ENCODE results near the gene ASAP3. TPM values are rescaled to one million over a fixed set of nuclear protein-coding genes. Genes with fewer than 3 reads are reported as not detected.

Gene ASAP3
- total and polyA plus RNA-seq, 9 of the 15 experiments (the other 6 are each of a cell fraction or from before 2014, with no cell fraction given) = 1.7 to 31.2 (median 17.4) TPM

- FAIRE-seq (no peak), DNase-seq (ENCODE audit: extremely low read depth in 1 of 4, low spot score in 3 of 4) (no peak), ATAC-seq (no peak)
- H3K9ac ChIP-seq (ENCODE audit: insufficient read depth in 1 of 2, low read depth in 2 of 2, low read length in 2 of 2) = no peak overlapping the region
- CTCF ChIA-PET (ENCODE audit: low intra/inter-chr PET ratio) = no interaction called here
- no TSS peak for BruUV-seq (replicated peaks)
- no peaks in the 10 kb centered on the region for H3K27me3 ChIP-seq (ENCODE audit: control insufficient read depth in 2 of 2, insufficient read depth in 2 of 2, low read length in 2 of 2)
- no peaks in the 10 kb centered on the region for H3K9me1 ChIP-seq (ENCODE audit: control insufficient read depth, insufficient read depth, low read length)
- intact Hi-C loops (cut with micrococcal nuclease) (no loop called here), in situ Hi-C loops (cut with MboI) (no loop called here)
- no peak overlapping the region for H3K4me2 ChIP-seq (ENCODE audit: insufficient read depth, low read length)
- no peak overlapping the region for H2AFZ ChIP-seq (ENCODE audit: low read depth, low read length)
- no peak overlapping the region for H3K27ac ChIP-seq (ENCODE audit: extremely low read depth, low read depth, low read length)
- H4K20me1 ChIP-seq (replicated peaks; ENCODE audit: control insufficient read depth, insufficient read depth, low read length) = no peaks in the 10 kb centered on the region
- H3K9me3 ChIP-seq (replicated peaks; ENCODE audit: control insufficient read depth, insufficient read depth, low read depth, low read length) = no peaks in the 10 kb centered on the region
- H3K4me1 ChIP-seq (replicated peaks in 1 of 2; ENCODE audit: control insufficient read depth in 2 of 2, insufficient read depth in 2 of 2, low read length in 2 of 2) = peaks cover 3 to 13% of the 10 kb centered on the region in 2 experiments
- WGBS (ENCODE audit: insufficient coverage, low coverage, missing lambda C conversion rate) = 79% methylated on average over 8 of the region's 8 CpGs
- H3K79me2 ChIP-seq (ENCODE audit: control insufficient read depth, insufficient read depth, low read length) = no peaks in the 10 kb centered on the region
- POLR2A ChIA-PET = interaction anchor here (0.6 to 1.7 kb wide), 5 partner anchors 11 to 196 kb away, joined by 3 to 5 read pairs (median 3); no protein-coding TSS in a partner anchor
- H3K36me3 ChIP-seq (ENCODE audit: control insufficient read depth, insufficient read depth, low read length) = peaks cover 11% of the 10 kb centered on the region; the same call in 1 of the 3 replicates
- no peak overlapping the region for H3K4me3 ChIP-seq
- no peak for TF ChIP-seq SMARCA4 (IDR thresholded peaks at IDR 0.05)
- no peak for TF ChIP-seq GATAD2B (IDR thresholded peaks at IDR 0.05; ENCODE audit: borderline replicate concordance)
- TF ChIP-seq, protein P1, sequence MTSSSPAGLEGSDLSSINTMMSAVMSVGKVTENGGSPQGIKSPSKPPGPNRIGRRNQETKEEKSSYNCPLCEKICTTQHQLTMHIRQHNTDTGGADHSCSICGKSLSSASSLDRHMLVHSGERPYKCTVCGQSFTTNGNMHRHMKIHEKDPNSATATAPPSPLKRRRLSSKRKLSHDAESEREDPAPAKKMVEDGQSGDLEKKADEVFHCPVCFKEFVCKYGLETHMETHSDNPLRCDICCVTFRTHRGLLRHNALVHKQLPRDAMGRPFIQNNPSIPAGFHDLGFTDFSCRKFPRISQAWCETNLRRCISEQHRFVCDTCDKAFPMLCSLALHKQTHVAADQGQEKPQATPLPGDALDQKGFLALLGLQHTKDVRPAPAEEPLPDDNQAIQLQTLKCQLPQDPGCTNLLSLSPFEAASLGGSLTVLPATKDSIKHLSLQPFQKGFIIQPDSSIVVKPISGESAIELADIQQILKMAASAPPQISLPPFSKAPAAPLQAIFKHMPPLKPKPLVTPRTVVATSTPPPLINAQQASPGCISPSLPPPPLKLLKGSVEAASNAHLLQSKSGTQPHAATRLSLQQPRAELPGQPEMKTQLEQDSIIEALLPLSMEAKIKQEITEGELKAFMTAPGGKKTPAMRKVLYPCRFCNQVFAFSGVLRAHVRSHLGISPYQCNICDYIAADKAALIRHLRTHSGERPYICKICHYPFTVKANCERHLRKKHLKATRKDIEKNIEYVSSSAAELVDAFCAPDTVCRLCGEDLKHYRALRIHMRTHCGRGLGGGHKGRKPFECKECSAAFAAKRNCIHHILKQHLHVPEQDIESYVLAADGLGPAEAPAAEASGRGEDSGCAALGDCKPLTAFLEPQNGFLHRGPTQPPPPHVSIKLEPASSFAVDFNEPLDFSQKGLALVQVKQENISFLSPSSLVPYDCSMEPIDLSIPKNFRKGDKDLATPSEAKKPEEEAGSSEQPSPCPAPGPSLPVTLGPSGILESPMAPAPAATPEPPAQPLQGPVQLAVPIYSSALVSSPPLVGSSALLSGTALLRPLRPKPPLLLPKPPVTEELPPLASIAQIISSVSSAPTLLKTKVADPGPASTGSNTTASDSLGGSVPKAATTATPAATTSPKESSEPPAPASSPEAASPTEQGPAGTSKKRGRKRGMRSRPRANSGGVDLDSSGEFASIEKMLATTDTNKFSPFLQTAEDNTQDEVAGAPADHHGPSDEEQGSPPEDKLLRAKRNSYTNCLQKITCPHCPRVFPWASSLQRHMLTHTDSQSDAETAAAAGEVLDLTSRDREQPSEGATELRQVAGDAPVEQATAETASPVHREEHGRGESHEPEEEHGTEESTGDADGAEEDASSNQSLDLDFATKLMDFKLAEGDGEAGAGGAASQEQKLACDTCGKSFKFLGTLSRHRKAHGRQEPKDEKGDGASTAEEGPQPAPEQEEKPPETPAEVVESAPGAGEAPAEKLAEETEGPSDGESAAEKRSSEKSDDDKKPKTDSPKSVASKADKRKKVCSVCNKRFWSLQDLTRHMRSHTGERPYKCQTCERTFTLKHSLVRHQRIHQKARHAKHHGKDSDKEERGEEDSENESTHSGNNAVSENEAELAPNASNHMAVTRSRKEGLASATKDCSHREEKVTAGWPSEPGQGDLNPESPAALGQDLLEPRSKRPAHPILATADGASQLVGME (CRISPR knock-in tag; IDR thresholded peaks at IDR 0.05) = no peak
- TF ChIP-seq, protein P2, sequence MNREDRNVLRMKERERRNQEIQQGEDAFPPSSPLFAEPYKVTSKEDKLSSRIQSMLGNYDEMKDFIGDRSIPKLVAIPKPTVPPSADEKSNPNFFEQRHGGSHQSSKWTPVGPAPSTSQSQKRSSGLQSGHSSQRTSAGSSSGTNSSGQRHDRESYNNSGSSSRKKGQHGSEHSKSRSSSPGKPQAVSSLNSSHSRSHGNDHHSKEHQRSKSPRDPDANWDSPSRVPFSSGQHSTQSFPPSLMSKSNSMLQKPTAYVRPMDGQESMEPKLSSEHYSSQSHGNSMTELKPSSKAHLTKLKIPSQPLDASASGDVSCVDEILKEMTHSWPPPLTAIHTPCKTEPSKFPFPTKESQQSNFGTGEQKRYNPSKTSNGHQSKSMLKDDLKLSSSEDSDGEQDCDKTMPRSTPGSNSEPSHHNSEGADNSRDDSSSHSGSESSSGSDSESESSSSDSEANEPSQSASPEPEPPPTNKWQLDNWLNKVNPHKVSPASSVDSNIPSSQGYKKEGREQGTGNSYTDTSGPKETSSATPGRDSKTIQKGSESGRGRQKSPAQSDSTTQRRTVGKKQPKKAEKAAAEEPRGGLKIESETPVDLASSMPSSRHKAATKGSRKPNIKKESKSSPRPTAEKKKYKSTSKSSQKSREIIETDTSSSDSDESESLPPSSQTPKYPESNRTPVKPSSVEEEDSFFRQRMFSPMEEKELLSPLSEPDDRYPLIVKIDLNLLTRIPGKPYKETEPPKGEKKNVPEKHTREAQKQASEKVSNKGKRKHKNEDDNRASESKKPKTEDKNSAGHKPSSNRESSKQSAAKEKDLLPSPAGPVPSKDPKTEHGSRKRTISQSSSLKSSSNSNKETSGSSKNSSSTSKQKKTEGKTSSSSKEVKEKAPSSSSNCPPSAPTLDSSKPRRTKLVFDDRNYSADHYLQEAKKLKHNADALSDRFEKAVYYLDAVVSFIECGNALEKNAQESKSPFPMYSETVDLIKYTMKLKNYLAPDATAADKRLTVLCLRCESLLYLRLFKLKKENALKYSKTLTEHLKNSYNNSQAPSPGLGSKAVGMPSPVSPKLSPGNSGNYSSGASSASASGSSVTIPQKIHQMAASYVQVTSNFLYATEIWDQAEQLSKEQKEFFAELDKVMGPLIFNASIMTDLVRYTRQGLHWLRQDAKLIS (CRISPR knock-in tag; IDR thresholded peaks at IDR 0.05) = no peak
- TF ChIP-seq RERE (CRISPR knock-in tag; IDR thresholded peaks at IDR 0.05; ENCODE audit: borderline replicate concordance) = no peak
- no peak for TF ChIP-seq KDM1A (IDR thresholded peaks at IDR 0.05)
Measured at GRCh38 chr1:23446661-23447310, 37.2 kb downstream of the ASAP3 start.
